HG03103 (cell line): ENCODE data around the gene ZPR1.

Source experiments
- ATAC-seq: cut with Tn5 transposase; IDR thresholded peaks from one replicate; pipeline ENCODE4 v1.9.1; 2021; ENCODE audit warnings: low read depth; ENCODE audit not compliant: unreplicated experiment

The ZPR1 gene

DNA sequence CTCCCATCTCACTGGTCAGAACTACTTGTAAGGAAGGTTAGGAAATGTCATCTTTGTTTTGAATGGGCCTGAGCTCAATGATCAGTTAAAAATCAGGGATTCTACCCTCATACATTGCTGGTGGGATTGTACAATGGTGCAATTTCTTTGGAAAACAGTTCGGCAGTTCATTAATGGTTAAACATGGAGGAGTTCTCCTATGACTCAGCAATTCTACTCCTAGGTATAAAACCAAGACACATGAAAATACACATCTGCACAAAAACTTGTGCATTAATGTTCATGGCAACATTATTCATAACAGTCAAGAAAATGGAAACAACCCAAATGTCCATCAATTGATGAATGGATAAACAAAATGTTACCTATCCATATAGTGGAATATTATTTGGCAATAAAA lies 8.7 kb upstream of the ZPR1 start:
- ATAC-seq, result no peak

- no peak for ATAC-seq
Measured at GRCh38 chr11:116794851-116795250, 7.0 kb upstream of the ZPR1 start.

DNA sequence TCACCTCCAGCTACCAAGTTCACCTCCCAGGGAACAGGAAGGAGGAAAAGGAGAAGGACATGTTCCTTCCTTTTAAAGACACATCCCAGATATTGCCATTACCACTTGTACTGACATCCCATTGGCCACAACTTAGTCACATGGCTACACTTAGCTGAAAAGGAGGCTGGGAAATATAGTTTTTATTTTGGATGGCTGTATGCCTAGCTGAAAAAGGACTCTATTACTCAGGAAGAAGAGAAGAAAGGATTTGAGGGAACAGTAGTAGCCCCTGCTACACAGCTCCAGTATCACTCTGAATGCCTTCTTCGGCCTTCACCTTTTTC lies 5.9 kb upstream of the ZPR1 start:
- ATAC-seq, result no peak

DNA sequence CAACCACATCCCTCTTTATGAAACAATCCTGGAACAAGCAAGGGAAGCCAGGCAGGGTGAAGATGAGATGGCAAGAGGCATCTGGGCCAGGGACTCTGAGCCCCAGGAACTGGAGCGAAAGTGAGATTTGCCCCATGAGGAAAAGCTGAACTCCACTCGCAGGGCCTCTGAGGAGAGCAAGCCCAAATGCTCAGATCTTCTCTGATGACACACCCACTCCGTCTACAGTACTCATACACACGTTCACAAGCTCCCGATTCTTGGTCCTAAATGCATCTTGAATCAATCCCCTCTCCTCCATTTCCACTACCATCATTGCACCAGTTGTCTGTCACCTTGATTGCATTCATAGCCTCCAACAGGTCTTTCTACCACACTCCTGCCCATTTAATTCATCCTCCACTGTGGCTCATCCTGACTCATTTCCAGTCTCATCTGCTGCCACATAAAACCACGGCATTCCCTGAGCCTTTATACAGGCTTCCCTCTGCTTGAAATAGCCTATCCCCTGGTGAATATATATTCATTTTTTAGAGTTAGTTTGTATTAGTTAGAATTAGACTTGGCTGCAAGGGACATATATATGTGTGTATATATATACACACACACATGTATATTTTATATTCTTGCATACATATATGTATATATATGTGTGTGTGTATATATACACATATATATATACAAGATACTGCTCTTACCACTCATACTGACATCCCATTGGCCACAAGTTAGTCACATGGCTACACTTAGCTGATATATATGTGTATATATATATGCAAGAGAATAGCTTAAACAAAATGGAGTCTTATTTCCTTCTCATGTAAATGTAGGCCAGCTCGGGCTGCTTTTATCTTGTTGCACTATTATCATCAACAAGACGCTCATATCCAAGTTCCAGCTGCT lies 5.3 kb upstream of the ZPR1 start:
- no peak for ATAC-seq

DNA sequence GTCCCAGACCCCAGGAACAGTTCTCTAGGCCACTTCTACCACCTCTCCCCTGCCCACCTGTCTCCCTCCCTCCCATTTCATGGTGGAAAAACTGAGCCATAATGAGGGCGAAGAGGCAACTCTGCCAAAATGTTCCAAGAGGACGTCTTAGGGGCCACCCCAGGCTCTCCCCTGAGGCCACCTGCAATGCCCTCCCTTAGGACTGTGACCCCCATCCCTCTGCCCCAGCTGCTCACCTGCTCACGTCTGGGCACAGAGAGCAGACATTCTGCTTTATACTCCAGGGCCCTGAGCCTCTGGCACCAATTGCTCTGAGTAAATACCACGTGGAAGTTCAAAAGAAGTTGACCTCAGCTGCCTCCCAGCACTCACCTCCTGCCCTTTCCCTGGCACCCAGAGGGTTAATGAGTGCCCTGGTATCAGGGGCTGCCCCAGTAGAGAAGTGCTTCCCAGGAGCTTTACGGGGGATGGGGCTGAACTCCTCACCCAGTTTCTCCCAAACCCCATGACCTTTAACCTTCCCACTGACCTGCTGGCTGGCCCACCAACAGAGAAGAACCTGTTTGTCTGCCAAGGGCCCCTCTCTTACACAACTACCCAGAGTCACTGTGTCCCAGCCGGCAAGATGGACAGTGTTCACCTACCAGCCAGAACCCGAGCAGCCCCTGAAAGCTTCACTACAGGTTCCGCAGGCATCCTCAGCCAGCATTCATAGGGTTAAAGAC lies 4.5 kb upstream of the ZPR1 start:
- ATAC-seq, result no peak

DNA sequence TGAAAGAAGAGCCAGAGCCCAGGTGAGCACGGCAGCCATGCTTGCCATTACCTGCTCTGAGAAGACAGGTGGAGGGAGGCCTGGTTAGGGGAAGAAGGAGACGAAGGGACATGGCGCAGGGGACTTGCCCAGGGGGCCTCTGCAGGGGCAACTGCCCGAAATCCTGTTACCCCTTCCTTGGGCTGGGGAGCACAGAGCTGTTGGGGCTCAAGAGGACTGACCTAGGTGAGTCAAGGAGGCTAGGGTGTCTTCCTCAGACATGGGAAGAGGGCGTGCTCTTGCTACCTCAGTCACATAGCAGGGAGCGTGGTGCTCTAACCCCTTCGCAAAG lies 4.0 kb upstream of the ZPR1 start, which contains the start of gene APOA5:
TSS of gene APOA5 (minus strand) at position 67 of the 331 bp plus-strand sequence. CDS start at position 48, 19 bp downstream.
- ATAC-seq, result no peak

DNA sequence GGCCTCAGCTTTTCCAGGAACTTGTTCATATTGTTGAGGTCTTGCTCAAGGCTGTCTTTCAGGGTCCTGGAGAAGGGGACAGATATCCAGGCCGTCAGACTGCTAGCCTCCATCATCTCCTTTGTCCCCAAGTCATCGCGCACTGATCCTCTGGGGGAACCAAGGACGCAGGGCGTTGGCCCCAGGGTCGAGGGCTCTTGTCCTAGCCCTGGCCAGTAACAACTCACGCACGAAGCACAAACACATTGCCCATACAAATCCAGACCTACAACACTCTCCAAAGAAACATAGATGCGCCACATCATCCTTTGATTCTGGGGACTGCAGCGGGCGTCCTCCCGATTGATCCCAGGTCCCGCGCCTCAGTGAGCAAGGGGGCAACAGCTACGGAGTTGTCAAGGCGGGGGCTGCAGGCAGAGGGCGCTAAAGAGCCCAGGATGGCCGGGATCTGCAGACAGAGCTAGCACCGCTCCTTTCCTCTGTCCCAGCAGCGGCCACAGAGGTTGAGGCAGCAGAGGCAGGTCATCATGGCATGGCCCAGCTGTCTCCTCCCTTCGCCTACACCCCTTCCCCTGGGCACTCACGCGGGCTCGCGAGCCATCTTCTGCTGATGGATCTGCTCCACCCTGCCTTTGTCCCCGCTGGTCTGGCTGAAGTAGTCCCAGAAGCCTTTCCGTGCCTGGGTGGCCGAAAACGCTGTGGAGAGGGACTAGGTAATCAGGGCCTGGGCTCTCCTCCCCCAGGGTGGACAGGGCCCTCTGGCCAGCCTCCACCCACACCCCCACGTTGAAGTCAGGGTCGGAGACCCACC lies 3.4 kb upstream of the ZPR1 start:
- no peak for ATAC-seq

DNA sequence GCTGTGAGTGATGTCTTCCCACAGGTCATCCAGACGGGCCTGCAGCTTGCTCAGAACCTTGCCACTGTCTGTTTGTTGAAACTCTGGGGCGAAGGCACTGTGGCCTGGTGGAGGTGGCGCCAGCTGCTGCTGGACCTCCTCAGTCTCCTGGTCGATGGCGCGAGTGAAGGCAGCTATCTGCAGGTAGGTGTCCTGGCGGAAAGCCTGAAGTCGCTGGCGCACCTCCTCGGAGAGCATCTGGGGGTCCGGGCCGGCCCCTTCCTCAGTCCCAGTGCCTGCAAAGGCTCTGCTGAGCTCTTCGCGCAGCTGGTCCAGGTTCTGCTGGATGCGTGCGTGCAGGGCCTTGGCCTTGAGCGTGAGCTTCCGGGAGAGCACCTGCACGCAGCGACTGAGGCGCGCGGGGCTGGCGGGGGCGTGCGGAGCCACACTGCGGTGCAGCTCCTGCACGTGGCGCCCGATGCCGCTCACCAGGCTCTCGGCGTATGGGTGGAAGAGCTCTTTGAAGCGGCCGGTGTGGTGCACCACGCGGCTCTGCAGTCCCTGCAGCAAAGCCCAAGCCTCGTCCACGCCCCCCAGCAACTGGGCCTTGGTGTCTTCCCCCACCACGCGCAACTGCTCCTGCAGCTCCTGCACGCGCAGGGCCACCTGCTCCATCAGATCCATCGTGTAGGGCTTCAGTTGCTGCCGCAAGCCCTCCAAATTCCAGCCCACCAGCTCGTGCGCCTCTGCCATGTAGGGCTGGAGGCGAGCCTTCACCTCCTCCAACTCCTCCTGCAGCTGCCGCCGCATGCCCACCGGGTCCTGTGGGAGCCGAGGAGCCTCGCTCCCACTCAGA lies 2.6 kb upstream of the ZPR1 start:
- no peak for ATAC-seq

- no peak for ATAC-seq
Measured at GRCh38 chr11:116788975-116789374, 1.2 kb upstream of the ZPR1 start.

DNA sequence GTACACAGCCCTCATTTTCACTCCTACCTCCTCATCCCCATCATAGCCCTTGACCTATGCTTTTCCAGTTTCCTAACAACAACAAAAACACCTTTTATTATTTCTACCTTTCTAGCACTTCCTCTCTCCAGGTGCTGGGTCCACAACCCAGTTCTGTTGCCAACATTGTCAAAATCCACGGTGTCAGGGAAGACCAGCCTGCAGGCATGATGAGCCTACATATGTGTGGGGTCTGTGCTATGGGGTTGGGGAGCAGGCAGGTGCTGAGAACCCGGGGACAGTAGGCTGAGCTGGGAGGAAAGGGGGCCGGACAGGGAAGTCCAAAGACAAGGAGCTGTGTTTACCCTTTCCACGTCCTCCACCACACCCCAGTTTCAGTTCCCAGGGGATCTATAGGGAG lies 711 bp upstream of the ZPR1 start:
- ATAC-seq, result no peak

- peak; percentile 7 for ATAC-seq
Measured at GRCh38 chr11:116787436-116787785, 412 bp downstream of the ZPR1 start.

DNA sequence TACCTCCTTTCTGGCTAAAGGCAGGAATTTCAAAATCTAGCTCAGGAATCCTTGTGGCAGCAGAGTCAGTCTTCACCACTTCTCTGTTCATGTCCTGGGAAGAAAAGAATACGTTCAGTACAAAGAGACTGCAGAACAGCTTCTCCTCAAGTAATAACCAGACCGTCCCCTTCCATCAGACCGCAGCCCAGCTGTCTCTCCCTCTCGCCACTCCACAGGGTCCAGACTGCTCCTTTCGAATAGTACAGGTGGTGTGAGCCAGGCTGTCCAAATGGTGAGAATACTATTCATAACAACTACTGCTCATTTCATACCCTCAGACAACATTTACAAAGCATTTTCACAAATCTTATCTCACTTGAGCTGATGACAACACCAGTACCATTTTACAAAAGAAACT lies 857 bp downstream of the ZPR1 start:
- ATAC-seq, result no peak

DNA sequence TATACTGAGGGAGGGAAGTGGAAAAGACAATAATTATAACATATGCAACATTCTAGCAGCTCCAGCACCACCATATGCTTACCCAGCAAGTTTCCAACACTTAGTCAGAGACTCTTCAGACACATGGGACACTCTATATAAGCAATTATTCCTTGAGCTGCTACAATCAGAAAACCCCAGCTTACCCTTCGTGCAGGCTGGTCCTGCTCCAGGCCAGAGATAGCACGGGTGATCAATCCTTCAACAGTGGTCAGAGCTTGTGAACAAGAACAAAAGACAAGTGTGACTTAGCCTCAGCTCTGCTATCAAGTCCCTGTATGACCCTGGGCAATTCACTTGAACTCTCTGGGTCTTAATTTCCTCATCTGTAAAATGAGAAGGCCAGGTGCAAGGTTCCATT lies 1.5 kb downstream of the ZPR1 start:
- ATAC-seq, result no peak

DNA sequence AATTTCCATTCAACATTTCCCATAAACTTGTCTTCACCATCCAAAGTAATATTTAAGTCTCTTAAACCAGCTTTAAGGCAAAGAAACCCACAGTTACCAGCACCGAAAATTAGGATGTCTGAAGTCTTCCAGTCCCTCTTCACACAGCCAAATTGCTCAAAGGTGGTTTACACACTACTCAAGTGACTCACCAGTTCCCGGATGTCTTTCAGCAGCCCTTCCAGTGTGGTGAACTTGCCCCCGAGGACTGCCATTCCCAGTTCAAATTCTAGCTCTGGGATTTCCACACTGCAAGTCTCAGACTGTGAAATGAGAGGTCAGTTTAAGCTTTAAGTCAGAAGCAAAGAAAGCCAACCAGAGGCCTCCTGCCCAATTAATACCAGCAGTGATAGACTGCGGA lies 5.1 kb downstream of the ZPR1 start:
- no peak for ATAC-seq

GRCh38 chr11:116778556-116778955 lies 9.3 kb downstream of the ZPR1 start:
- ATAC-seq, result no peak

GRCh38 chr11:116777056-116777455 lies 10.8 kb downstream of the ZPR1 start:
- ATAC-seq, result no peak

DNA sequence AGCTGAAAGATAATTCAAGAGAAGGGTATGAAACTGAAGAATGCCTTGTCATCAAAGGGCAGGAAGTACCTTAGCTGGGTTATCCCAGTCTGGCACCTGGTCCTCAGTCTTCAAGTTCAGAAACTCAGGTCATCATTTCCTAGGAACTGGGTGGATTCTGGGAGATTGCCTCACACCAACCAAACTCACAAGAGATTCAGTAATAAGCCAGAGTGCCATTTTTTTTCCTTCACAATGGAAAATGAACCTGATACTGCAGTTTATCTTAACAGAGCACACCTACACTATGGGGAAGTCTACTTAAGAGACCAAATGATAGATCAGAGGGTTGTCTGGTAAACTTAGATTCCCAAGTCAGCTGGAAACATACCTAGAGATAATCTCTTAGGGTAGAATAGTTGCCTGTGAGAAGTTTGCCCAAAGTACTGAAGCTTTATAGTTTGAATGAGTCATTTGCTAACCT lies 11.3 kb downstream of the ZPR1 start:
- ATAC-seq, result no peak

GRCh38 chr11:116775975-116776374 lies 11.8 kb downstream of the ZPR1 start:
- ATAC-seq, result no peak

GRCh38 chr11:116774661-116775060 lies 13.2 kb downstream of the ZPR1 start:
- ATAC-seq, result no peak
